IPS DF 19.7 (cell line): ENCODE results near the gene HAVCR2.
"Not testable (repeated sequence)": the region's sequence is repeated elsewhere in the genome, so short reads cannot be mapped to it uniquely, and the experiment has no call there.

Source experiments
- DNase-seq: peaks from one replicate; pipeline ENCODE4 v3.0.0-alpha.2; 2013; ENCODE audit warnings: low read depth, low spot score

HAVCR2 gene

GRCh38 chr5:157088342-157088990, 20.4 kb downstream of the HAVCR2 start:
- DNase-seq: no peak

GRCh38 chr5:157086751-157087359, 22.0 kb downstream of the HAVCR2 start:
- DNase-seq: no peak

DNA sequence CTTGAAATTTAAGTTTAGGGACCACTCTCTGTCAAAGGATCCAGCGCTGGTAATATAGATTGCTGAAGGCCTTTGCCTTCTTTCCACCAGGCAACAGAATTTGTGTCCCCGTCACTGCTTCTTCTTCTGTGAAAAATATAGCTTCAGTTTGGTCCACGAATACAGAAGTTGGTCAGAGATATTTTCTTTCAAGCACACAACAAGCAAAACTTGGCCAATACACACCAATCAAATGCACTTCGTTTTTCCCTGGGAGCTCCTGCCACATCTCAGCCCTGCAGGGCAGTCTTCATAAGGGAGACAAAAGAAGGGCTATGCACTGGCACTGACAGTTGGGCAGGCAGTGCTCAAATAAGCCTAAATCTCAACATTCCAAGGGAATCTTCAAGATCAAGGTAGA, 22.9 kb downstream of the HAVCR2 start:
- DNase-seq: no peak

DNA sequence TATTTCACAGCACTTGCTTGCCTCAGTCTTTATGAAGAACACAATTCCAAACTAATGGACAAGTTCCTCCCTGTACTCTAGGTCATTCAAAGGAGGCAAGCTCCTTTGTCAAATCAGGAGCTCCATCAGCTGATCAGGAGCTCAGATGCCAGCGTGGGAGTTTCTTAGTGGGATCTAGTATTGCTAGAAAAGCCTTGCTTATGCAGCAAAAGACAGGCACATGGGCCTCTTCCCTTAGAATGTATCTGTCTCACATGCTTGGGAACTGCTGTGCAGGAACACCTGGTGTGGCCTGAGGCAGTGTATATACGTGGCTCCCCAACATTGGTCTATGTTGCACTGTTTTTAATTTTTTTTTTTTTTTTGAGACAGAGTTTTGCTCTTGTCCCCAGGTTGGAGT, 28.6 kb downstream of the HAVCR2 start:
- no peak for DNase-seq

DNA sequence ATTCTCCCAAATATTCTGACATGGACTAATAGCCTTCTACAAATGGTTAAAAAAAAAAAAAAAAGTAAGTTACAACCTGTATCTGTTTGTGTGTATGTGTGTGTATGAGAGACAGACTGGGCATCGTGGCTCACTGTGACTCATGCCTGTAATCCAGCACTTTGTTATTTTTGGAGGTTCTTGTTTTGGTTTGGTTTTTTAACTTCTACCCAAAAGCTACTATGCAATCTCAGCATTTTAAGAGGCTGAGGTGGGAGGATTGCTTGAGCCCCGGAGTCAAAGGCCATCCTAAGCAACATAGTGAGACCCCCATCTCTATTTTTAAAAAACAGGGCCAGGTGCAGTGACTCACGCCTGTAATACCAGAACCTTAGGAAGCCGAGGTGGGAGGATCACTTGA, 32.3 kb downstream of the HAVCR2 start:
- DNase-seq: no peak

DNA sequence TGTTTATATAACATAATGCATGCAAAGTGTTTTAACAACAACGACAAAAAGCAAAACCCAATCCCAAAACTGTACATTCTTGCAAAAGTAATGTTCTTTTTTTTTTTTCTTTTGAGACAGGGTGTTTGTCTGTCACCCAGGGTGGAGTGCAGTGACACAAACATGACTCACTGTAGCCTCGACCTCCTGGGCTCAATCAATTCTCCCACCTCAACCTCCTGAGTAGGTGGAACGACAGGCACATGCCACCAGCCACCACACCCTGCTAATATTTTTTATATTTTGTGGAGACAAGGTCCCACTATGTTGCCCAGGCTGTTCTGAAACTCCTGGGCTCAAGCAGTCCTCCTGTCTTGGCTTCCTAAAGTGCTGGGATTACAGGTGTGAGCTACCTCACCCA, 36.3 kb downstream of the HAVCR2 start:
- DNase-seq: no peak

DNA sequence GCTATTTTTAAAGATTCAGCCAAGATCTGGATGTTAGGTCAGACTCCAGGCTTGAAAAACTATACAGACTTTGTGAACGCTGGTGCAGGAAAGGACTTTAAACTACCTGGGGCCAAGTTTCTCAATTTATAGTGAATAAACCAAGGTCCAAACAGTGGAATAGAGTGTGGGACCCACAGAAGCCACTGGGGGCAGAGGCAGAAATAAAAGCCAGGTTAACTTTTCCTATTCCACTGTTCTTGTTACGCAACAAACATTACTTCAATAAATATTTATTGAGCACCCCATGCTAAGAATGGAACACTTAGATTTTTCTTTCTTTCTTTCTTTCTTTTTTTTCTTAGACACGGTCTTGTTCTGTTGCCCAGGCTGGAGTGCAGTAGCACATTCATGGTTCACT, 38.9 kb downstream of the HAVCR2 start:
- DNase-seq: no peak

GRCh38 chr5:157068785-157069184, 40.1 kb downstream of the HAVCR2 start:
- no peak for DNase-seq

- DNase-seq: no peak
Observed at GRCh38 chr5:157068339-157068738, 40.5 kb downstream of the HAVCR2 start.

DNA sequence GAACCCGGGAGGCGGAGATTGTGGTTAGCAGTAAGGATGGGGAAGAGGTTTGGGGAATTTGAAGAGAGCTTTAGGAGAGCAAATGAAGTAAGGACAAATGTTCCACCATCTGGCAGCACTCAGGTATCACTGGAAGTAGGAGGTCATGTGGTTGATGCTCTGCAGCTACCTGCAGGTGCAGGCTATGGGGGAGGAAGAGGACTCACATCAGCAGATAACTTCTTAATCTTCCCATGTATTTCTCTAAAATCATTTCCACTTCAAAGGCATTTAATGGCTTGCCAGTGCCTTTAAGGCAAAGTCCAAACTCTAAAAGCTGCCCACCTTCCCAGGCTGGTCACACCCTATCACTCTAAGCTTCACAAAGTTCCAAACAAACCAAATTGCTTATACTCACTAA, 41.8 kb downstream of the HAVCR2 start:
- DNase-seq: no peak

DNA sequence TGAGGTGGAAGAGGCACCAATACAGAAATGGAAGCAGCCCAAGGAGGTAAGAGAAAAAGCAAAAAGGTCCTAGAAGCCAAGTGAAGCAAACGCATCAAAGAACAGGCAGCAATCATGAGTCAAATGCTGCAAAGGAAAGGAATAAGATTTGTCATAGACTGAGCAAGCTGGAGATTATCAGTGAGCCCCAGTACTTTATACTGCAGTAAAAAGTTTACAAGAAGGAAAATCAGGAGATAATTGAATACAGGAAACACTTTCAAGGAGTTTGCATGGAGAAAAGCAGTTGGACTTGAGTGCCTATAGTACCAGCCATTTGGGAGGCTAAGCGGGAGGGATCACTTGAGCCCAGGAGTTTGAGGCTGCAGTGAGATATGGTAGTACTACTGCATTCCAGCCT, 42.8 kb downstream of the HAVCR2 start:
- no peak for DNase-seq

DNA sequence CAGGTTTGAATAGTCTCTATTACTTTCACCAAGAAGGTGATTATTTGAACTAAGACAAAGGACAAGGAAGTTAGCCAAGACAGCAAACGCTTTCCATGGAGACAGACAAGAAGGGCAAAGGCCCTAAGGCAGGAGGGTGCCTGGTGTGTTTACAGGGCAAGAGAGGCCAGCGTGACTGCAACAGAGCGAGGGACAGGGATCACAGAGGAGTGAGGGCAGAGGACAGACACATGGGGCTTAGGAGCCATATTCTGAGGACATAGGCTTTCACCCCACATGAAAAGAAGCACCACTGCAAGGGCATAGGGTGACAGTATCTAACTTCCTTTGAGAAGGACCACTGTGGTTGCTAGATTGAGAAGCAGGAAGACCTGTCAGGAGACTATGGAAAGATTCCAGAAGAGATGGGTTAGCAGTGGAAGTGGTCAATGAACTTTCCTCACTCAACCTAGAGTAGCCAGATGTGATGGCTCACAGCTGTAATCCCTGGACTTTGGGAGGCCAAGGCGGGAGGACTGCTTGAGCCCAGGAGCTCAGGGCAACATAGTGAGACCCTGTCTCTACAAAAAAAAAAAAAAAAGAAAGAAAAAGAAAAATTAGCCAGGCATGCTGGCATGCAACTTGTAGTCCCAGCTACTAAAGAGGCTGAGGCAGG, 44.9 kb downstream of the HAVCR2 start:
- no peak for DNase-seq

GRCh38 chr5:157059891-157060290, 49.0 kb downstream of the HAVCR2 start:
- no peak for DNase-seq

- DNase-seq: no peak
Observed at GRCh38 chr5:157059093-157059539, 49.7 kb downstream of the HAVCR2 start, which contains the start of gene HAVCR1. Gene HAVCR1 (minus strand): TSS chr5:157059116. CDS start chr5:157057943, 1,173 bp downstream.

DNA sequence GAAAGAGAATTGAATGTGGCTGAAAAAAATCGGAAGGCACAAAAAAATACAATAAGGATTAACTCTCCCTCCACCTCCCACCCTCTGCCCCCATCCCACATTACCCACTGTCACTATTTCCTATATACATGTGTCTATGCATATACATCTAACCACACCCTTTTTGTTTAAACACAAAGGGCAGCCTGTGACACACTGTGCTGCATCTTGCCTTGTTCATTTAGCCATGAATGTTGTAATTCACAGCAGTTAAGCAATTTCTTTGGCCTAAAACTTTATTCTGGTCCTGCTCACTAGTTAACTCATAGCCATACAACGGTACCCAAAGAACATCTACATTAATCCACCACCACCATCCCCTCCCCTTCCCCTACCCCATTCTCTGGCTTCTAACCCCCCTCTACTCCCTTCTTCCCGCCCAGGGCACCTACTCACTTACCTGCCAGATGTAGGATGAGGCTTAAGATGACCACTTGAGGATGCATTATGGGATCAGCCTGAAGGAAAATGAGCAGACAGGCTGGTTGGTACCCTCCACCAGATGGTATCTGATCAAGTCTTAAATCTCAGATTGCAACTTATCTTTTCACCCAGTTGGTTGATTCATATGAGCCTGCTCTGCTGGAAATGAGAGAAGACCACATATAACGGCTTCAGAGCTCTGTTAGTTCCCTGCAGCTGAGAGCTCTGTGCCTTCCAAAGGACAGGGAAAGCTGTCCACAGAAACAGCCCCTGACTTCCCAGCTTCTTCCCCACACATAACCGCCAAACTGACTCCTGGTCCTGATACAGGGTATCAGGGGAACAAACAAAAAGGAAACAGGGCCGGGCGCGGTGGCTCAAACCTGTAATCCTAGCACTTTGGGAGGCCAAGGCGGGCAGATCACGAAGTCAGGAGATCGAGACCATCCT, 51.1 kb downstream of the HAVCR2 start:
- no peak for DNase-seq

DNA sequence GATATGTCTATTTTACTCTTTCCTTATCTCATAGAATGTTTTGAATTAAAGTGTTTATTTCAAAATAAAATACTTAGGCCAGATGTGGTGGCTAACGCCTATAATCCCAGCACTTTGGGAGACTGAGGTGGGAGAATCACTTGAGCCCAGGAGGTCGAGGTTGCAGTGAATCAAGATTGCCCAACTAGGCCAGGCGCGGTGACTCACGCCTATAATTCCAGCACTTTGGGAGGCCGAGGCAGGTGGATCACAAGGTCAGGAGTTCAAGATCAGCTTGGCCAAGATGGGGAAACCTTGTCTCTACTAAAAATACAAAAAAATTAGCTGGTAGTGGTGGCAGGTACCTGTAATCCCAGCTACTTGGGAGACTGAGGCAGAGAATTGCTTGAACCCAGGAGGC, 52.0 kb downstream of the HAVCR2 start:
- DNase-seq: not testable (repeated sequence)

- DNase-seq: no peak
Observed at GRCh38 chr5:157051604-157052245, 57.1 kb downstream of the HAVCR2 start.

DNA sequence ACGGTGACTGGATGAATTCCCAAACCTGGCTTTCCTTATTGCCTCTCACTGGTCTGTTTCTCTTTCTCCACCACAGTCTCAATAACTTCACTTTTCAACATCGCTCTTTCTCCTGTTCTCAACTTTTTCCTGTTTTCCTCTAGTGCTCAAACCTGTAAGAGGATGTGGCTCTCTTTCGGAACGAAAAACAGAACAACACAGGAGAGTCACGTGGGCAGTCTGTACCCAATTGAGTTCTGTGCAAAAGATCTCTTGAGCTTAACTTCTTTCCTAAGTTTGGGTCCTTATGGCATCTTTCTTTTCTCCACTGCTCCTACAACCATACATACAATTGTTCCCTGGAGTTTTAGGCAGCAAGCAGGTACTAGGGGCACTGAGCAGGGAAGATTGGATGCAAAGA, 58.8 kb downstream of the HAVCR2 start:
- DNase-seq: no peak

- peak; percentile 65 for DNase-seq
Observed at GRCh38 chr5:157049605-157050004, 59.2 kb downstream of the HAVCR2 start.

DNA sequence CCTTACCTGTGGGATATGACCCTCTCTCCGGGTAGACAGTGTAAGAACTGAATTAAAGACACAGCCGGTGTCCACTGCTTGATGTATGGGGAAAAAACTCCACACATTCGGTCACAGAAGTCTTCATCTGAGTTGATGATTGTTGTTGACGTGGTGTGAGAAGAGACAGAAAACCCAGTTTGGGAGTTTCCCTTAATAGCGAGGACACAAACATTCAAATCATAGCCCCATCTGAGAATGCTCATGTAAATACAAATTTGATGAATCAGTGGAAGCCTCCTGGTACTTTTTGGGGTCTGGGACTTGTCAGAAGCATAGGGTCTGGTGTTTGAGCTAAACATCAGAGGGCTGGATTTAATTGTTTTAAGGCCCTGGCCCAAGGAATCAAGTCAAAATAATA, 60.9 kb downstream of the HAVCR2 start:
- no peak for DNase-seq

GRCh38 chr5:157047016-157047415, 61.8 kb downstream of the HAVCR2 start:
- not testable (repeated sequence) for DNase-seq
